IMR-90 (cell line): Measurements from ENCODE around the gene AUTS2. TPM values are rescaled to one million over a fixed set of nuclear protein-coding genes. Genes with fewer than 3 reads are reported as not detected.

Source experiments
- ATAC-seq: fragments of 200-7000 bp; cut with Tn5 transposase; 2 replicates; pipeline ENCODE4 v1.9.1; 2020; ENCODE audit warnings: low read depth, mild to moderate bottlenecking, moderate library complexity
- BruUV-seq: library from RNA; stranded (reverse); fragments of 400-500 nt; replicated peaks from 2 replicates; lab custom pipeline; 2021; lab: Mats Ljungman, UMichigan
- CTCF ChIA-PET: fragments of 300-600 bp; formaldehyde crosslinking; extraction: SDS; loops from one replicate; lab custom pipeline; 2021; ENCODE audit warnings: antibody characterized with exemption; lab: Yijun Ruan, JAX
- POLR2A ChIA-PET: fragments of 300-600 bp; sonication (Branson Sonifier 250); formaldehyde crosslinking; loops from one replicate; lab custom pipeline; 2022; ENCODE audit warnings: antibody characterized with exemption; ENCODE audit not compliant: unreplicated experiment; lab: Charles Lee
- DNase-seq: peaks from one replicate; pipeline ENCODE4 v3.0.0; 2013
- H2AFZ ChIP-seq: replicated peaks from 2 replicates; pipeline ENCODE3; 2013; ENCODE audit warnings: low read length, mild to moderate bottlenecking; ENCODE audit not compliant: poor library complexity
- H2AK5ac ChIP-seq: 2 replicates; pipeline ENCODE4 v1.6.1; 2013; ENCODE audit warnings: low read depth, low read length, inconsistent platforms
- H2AK9ac ChIP-seq: replicated peaks from 2 replicates; pipeline ENCODE3; 2013; ENCODE audit warnings: mild to moderate bottlenecking, low read depth, low read length, moderate library complexity; ENCODE audit not compliant: poor library complexity
- H2BK120ac ChIP-seq: 2 replicates; pipeline ENCODE4 v1.6.1; 2013; ENCODE audit warnings: low read depth, low read length, inconsistent platforms
- H2BK15ac ChIP-seq: 3 replicates; pipeline ENCODE4 v1.6.1; 2013; ENCODE audit warnings: low read depth, low read length, inconsistent platforms
- H2BK20ac ChIP-seq: 2 replicates; pipeline ENCODE4 v1.6.1; 2013; ENCODE audit warnings: low read depth, mild to moderate bottlenecking, inconsistent platforms, low read length, moderate library complexity
- H2BK5ac ChIP-seq: 2 replicates; pipeline ENCODE4 v1.6.1; 2013; ENCODE audit warnings: mild to moderate bottlenecking, low read depth, low read length, inconsistent platforms; ENCODE audit not compliant: poor library complexity, severe bottlenecking
- H3K14ac ChIP-seq: replicated peaks from 2 replicates; pipeline ENCODE4 v1.6.1; 2013; ENCODE audit warnings: low read depth, low read length, inconsistent platforms
- H3K18ac ChIP-seq: 2 replicates; pipeline ENCODE4 v1.6.1; 2013; ENCODE audit warnings: low read depth, low read length, control low read depth
- H3K23ac ChIP-seq: 2 replicates; pipeline ENCODE4 v1.6.1; 2013; ENCODE audit warnings: low read depth, low read length, inconsistent platforms
- H3K27ac ChIP-seq: 2 replicates; pipeline ENCODE4 v1.5.1; 2013; ENCODE audit warnings: mild to moderate bottlenecking, control low read depth, low read length; ENCODE audit not compliant: insufficient read depth
- H3K27me3 ChIP-seq: 2 replicates; pipeline ENCODE4 v1.6.1; 2013; ENCODE audit warnings: low read length; ENCODE audit not compliant: control insufficient read depth, insufficient read depth
- H3K36me3 ChIP-seq: 2 replicates; pipeline ENCODE4 v1.6.1; 2013; ENCODE audit warnings: low read length, mixed read lengths; ENCODE audit not compliant: control insufficient read depth, insufficient read depth
- H3K4ac ChIP-seq: 2 replicates; pipeline ENCODE4 v1.6.1; 2013; ENCODE audit warnings: low read depth, low read length, inconsistent platforms
- H3K4me1 ChIP-seq: 2 replicates; pipeline ENCODE4 v1.6.1; 2013; ENCODE audit warnings: low read length, mixed read lengths; ENCODE audit not compliant: control insufficient read depth, insufficient read depth
- H3K4me2 ChIP-seq: 2 replicates; pipeline ENCODE4 v1.6.1; 2013; ENCODE audit warnings: low read depth, mild to moderate bottlenecking, control low read depth, low read length, moderate library complexity
- H3K4me3 ChIP-seq: 2 replicates; pipeline ENCODE4 v1.5.1; 2013; ENCODE audit warnings: low read depth, mild to moderate bottlenecking, control low read depth, low read length, moderate library complexity; ENCODE audit not compliant: insufficient read depth
- H3K56ac ChIP-seq: 2 replicates; pipeline ENCODE4 v1.6.1; 2013; ENCODE audit warnings: low read length, inconsistent platforms; ENCODE audit not compliant: insufficient read depth; ENCODE audit errors: extremely low read depth
- H3K79me1 ChIP-seq, 2 experiments: 2 replicates each; pipeline ENCODE4 v1.6.1; 2013; ENCODE audit warnings: low read length in 2 of 2, inconsistent platforms in 1 of 2, low read depth in 1 of 2
- H3K9ac ChIP-seq: 2 replicates; pipeline ENCODE4 v1.6.1; 2013; ENCODE audit warnings: low read depth, low read length, control low read depth
- H3K9me1 ChIP-seq: 2 replicates; pipeline ENCODE4 v1.6.1; 2013; ENCODE audit warnings: low read length, inconsistent platforms; ENCODE audit not compliant: insufficient read depth
- H3K9me3 ChIP-seq: 2 replicates; pipeline ENCODE4 v1.6.1; 2013; ENCODE audit warnings: low read length; ENCODE audit not compliant: control insufficient read depth, insufficient read depth
- H4K20me1 ChIP-seq: 2 replicates; pipeline ENCODE4 v1.6.1; 2013; ENCODE audit warnings: low read length, inconsistent platforms; ENCODE audit not compliant: insufficient read depth
- H4K5ac ChIP-seq: 2 replicates; pipeline ENCODE4 v1.6.1; 2013; ENCODE audit warnings: mild to moderate bottlenecking, low read depth, low read length, control low read depth
- H4K8ac ChIP-seq, 2 experiments: 2 replicates each; pipeline ENCODE4 v1.6.1; 2013; ENCODE audit warnings: low read depth in 2 of 2, low read length in 2 of 2, control low read depth in 1 of 2, inconsistent platforms in 1 of 2
- H4K91ac ChIP-seq: 2 replicates; pipeline ENCODE4 v1.6.1; 2013; ENCODE audit warnings: low read depth, low read length, inconsistent platforms; ENCODE audit not compliant: insufficient read depth
- FOS ChIP-seq: fragments of 150-350 bp; IDR thresholded peaks from 2 replicates; pipeline ENCODE4 v1.6.1; 2016; ENCODE audit warnings: low read depth, low read length
- MAFK ChIP-seq: IDR thresholded peaks from 2 replicates; pipeline ENCODE4 v1.6.1; 2012; ENCODE audit warnings: low read depth, low read length, improper control_type of control experiment
- NFE2L2 ChIP-seq: fragments of 150-350 bp; IDR thresholded peaks from 2 replicates; pipeline ENCODE4 v1.6.1; 2016; ENCODE audit warnings: low read depth, mild to moderate bottlenecking, low read length
- RAD21 ChIP-seq: IDR thresholded peaks from 2 replicates; pipeline ENCODE4 v1.6.1; 2012; ENCODE audit warnings: low read length, improper control_type of control experiment
- RCOR1 ChIP-seq: IDR thresholded peaks from 2 replicates; pipeline ENCODE4 v1.6.1; 2012; ENCODE audit warnings: mild to moderate bottlenecking, low read length, improper control_type of control experiment; ENCODE audit not compliant: insufficient replicate concordance
- WGBS, 2 experiments: methylation state at CpG; one replicate each; pipeline versions ENCODE4 v1.1.5 to v1.1.7; 2013; ENCODE audit warnings: missing lambda C conversion rate in 2 of 2; ENCODE audit not compliant: insufficient read length in 1 of 2; ENCODE audit errors: extremely low coverage in 2 of 2; 5-methylcytosine and 5-hydroxymethylcytosine counted together
- dilution Hi-C: fragments of 300-500 bp; cut with HindIII; formaldehyde crosslinking; loops from one replicate; pipeline ENCODE4 v1.14.3; 2018; ENCODE audit warnings: low sequenced_read_pairs; ENCODE audit not compliant: unreplicated experiment
- in situ Hi-C: fragments of 300-500 bp; cut with MboI; formaldehyde crosslinking; loops from 3 replicates; pipeline ENCODE4 v1.14.3; 2019; ENCODE audit warnings: low sequenced_read_pairs, inconsistent platforms, mixed read lengths
- intact Hi-C: fragments of 100-400 bp; cut with micrococcal nuclease; formaldehyde crosslinking; loops from 2 replicates; pipeline ENCODE4 v1.10.0; 2022
- polyA plus RNA-seq, 3 experiments: library from polyadenylated mRNA; depleted of rRNA; stranded (reverse); fragments of >200 nt; gene quantifications; 2 replicates each; pipeline ENCODE4 v1.2.3, GENCODE V29; 2012; ENCODE audit warnings: low replicate concordance in 1 of 3
- total RNA-seq: library from RNA; depleted of rRNA; stranded (reverse); fragments of >200 nt; gene quantifications from 2 replicates; pipeline ENCODE4 v1.2.3, GENCODE V29; 2012

Gene AUTS2
- total and polyA plus RNA-seq, 2 of the 4 experiments (the other 2 are of a cell fraction) = 0.90 to 3.0 TPM

- intact Hi-C loops = no loop called here
Observed at GRCh38 chr7:69816501-69816900, 218.2 kb downstream of the AUTS2 start.

More at GRCh38 chr7:69816501-69816900, 218.2 kb downstream of the AUTS2 start:
- Histone ChIP-seq H3K4me3 (no peak overlapping the region), H2BK15ac (no peak overlapping the region), H3K4ac (no peak overlapping the region), H2BK5ac (no peak overlapping the region), H2AFZ (no peak overlapping the region), H2BK20ac (no peak overlapping the region), H3K23ac (no peak overlapping the region), H3K9ac (no peak overlapping the region), H3K18ac (no peak overlapping the region), H3K56ac (no peak overlapping the region), H4K20me1 (no peaks in the 10 kb centered on the region), H3K27ac (no peak overlapping the region), H3K14ac (no peak overlapping the region), H3K4me1 (no peaks in the 10 kb centered on the region), H4K91ac (no peak overlapping the region), H4K8ac (no peak overlapping the region), H3K27me3 (no peaks in the 10 kb centered on the region), H3K79me1 (no peaks in the 10 kb centered on the region), H3K9me1 (no peaks in the 10 kb centered on the region), H3K9me3 (no peaks in the 10 kb centered on the region; the same call in 1 of the 2 replicates), H2BK120ac (no peak overlapping the region), H3K4me2 (no peak overlapping the region), H3K36me3 (no peaks in the 10 kb centered on the region), H4K5ac (no peak overlapping the region), H2AK9ac (no peak overlapping the region), H2AK5ac (no peak overlapping the region)
- ATAC-seq (no peak), DNase-seq (no peak)
- in situ Hi-C loops (no loop called here), dilution Hi-C loops (no loop called here)
- ChIA-PET CTCF (no interaction called here), POLR2A (no interaction called here)
- BruUV-seq = no TSS peak
- no CpG with 5 or more reads among the region's 3 CpGs for WGBS, 2 experiments
- TF ChIP-seq FOS = no peak
- no peak for TF ChIP-seq NFE2L2
- no peak for TF ChIP-seq RAD21
- no peak for TF ChIP-seq MAFK
- no peak for TF ChIP-seq RCOR1
